ENCODE data around the gene C1orf232.

GRCh38 chr1:26134466-26134865 is 34.3 kb downstream of the C1orf232 start:
- TF ChIP-seq EZH2phosphoT487 (IDR thresholded peaks at IDR 0.05; ENCODE audit: borderline replicate concordance, low read length) (no peak), EZH2 (IDR thresholded peaks at IDR 0.05; ENCODE audit: low read length, unreplicated experiment) (no peak)
- TF ChIP-seq, protein P1, sequence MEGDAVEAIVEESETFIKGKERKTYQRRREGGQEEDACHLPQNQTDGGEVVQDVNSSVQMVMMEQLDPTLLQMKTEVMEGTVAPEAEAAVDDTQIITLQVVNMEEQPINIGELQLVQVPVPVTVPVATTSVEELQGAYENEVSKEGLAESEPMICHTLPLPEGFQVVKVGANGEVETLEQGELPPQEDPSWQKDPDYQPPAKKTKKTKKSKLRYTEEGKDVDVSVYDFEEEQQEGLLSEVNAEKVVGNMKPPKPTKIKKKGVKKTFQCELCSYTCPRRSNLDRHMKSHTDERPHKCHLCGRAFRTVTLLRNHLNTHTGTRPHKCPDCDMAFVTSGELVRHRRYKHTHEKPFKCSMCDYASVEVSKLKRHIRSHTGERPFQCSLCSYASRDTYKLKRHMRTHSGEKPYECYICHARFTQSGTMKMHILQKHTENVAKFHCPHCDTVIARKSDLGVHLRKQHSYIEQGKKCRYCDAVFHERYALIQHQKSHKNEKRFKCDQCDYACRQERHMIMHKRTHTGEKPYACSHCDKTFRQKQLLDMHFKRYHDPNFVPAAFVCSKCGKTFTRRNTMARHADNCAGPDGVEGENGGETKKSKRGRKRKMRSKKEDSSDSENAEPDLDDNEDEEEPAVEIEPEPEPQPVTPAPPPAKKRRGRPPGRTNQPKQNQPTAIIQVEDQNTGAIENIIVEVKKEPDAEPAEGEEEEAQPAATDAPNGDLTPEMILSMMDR (conservative IDR thresholded peaks at IDR 0.05; ENCODE audit: low read depth, low read length) = no peak

Measured in PC-3 (cell line).